OCI-LY7 (cell line): ENCODE data around the gene TLE5.

Source experiments
- EZH2phosphoT487 ChIP-seq: fragments of 200-600 bp; sonication (generic); IDR thresholded peaks from 2 replicates; pipeline ENCODE4 v1.6.1; 2018; ENCODE audit warnings: low read depth, borderline replicate concordance, mild to moderate bottlenecking, mixed run types, antibody characterized with exemption, low read length, moderate library complexity, mixed read lengths
- TF ChIP-seq, protein P1 (sequence below): fragments of 200-600 bp; sonication (generic); conservative IDR thresholded peaks from 2 replicates; pipeline ENCODE4 v1.5.1; 2014; ENCODE audit warnings: mild to moderate bottlenecking, antibody characterized with exemption, low read length, moderate library complexity, mixed read lengths

DNA sequence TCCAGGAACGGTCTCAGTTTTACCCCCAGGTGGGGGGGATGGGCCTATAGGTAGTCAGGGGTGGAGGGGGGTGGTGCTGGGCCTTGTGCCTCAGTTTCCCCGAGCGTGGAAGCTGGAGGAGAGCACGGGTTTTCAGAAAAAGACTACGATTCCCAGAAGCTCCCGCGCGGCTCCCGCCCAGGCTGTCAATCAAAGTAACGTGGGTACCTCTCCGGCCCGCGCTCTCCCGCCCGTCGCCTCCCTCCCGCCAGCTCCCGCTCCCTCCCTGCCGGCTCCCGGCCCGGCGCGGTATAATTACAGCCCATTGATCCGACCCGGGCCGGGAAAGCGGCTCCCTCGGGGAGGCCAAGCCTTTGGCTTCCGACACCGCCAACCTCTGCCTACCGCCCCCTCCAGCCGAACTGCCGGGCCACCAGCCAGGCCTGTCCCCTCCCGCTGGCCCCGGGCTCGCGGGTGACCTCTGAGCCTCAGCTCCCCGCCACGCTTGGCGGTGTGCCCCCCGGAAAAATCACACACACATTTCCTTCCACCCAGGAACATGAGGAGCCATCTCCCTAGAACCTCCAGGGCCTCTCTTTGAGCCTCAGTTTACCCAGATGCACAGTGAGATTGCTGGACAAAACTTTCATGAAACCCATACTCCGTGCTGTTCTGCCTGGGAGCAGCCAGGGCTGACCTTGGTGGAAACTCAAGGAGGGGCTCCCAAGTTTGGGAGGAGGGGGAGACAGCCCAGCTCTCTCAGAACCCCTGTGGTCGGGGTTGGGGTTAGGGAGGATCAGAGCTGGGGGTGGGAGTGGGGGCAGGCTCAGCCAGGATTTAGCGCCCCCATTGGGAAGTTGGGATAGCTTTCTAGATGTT is 25.9 kb downstream of the TLE5 start:
- TF ChIP-seq, protein P1, sequence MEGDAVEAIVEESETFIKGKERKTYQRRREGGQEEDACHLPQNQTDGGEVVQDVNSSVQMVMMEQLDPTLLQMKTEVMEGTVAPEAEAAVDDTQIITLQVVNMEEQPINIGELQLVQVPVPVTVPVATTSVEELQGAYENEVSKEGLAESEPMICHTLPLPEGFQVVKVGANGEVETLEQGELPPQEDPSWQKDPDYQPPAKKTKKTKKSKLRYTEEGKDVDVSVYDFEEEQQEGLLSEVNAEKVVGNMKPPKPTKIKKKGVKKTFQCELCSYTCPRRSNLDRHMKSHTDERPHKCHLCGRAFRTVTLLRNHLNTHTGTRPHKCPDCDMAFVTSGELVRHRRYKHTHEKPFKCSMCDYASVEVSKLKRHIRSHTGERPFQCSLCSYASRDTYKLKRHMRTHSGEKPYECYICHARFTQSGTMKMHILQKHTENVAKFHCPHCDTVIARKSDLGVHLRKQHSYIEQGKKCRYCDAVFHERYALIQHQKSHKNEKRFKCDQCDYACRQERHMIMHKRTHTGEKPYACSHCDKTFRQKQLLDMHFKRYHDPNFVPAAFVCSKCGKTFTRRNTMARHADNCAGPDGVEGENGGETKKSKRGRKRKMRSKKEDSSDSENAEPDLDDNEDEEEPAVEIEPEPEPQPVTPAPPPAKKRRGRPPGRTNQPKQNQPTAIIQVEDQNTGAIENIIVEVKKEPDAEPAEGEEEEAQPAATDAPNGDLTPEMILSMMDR, result peak; percentile 49; the same call in 1 of the 2 replicates
- TF ChIP-seq EZH2phosphoT487, result no peak
